TTC549 (cell line): ENCODE data around the gene UBR4.
"Not testable (repeated sequence)": the region's sequence is repeated elsewhere in the genome, so short reads cannot be mapped to it uniquely, and the experiment has no call there.

Experiments
- FAIRE-seq: peaks from 2 replicates; lab custom pipeline; 2012; peaks lifted over from hg19 to GRCh38; lab: Jason Lieb, UNC

Gene UBR4

DNA sequence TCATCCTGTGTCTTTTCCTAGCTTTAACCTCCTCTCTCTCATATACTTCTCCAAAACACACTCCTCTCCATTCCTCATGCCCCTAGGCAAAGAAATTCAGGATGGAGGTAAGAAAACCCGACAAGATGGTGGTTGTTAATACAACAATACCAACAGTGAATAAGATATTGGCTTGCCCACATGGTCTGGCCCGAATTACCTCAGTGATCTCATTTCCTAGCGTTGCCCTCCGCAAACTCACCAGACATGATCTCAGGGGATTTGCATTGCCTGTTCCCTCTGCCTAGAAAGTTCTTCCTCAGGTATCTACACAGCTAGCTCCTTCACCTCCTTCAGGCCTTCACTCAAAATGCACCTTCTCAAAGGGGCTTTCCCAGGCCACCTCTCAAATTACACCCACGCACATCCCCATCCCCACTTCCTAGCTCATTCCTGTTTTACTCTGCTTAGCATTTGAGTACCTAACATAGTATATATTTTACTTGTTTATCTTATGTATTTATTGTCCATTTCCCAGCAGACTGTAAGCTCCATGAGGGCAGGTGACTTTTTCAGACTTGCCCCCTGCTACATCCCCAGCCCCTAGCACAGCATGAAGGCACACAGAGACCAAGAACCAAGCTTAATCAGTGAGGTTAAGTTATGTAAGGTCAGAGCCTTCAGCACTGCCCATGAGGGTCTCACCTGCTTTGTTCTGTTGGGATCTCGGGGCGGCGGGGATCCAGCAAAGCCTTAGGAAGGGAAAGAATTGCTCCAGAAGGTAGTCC, 10.2 kb upstream of the UBR4 start:
- no peak for FAIRE-seq

DNA sequence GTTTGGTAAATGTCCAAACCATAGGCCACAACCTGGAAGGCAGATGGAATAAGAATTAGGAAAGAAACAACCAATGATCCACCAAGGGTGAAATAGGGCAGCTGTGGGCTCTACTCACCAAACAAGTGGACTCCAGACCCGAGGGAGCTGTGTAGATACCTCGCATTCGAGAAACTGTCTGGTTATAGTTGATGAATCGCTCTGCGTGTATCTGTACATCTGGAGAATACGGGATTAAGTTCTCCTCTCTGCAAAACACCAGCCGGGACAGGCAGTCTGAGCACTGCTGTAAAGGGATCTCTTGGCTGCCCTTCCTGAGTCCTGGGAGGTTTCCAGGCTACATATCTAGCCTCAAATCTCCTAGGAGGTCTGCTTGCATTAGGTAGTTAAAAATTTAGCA, 9.4 kb upstream of the UBR4 start:
- no peak for FAIRE-seq

DNA sequence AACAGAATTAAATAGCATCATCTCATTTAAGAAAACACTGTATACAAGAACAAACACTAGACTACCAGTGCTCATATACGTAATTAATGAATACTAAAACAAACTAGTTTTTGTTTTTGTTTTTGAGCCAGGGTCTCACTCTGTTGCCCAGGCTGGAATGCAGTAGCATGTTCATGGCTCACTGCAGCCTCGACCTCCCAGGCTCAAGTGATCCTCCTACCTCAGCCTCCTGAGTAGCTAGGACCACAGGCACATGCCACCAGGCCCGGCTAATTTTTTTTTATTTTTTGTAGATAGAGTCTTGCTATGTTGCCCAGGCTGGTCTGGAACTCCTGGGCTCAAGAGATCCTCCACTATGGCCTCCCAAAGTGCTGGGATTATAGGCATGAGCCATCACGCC, 6.5 kb upstream of the UBR4 start:
- not testable (repeated sequence) for FAIRE-seq

DNA sequence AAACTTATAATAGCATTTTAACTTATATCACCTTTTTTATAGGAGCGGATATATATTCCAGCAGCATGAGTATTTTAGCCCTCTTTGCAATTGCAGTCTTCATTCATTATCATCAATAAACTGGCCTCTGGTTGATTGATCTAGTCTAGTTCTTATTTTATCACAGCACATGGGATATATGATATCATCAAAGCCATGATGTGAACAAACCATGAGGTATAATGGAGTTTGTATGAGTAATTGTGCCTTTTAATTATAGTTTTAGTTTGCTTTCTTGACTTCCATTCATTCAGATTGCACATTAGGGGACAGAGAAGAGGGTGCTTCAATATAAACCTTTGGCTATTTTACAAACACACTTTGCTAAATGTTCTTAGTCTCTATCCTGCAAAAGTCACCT, 3.5 kb upstream of the UBR4 start:
- FAIRE-seq, result no peak

- FAIRE-seq, result no peak
Measured at GRCh38 chr1:19212167-19212566, 2.1 kb upstream of the UBR4 start.

GRCh38 chr1:19210772-19211549, 895 bp upstream of the UBR4 start:
- FAIRE-seq, result no peak

- no peak for FAIRE-seq
Measured at GRCh38 chr1:19209439-19209989, 552 bp downstream of the UBR4 start.

DNA sequence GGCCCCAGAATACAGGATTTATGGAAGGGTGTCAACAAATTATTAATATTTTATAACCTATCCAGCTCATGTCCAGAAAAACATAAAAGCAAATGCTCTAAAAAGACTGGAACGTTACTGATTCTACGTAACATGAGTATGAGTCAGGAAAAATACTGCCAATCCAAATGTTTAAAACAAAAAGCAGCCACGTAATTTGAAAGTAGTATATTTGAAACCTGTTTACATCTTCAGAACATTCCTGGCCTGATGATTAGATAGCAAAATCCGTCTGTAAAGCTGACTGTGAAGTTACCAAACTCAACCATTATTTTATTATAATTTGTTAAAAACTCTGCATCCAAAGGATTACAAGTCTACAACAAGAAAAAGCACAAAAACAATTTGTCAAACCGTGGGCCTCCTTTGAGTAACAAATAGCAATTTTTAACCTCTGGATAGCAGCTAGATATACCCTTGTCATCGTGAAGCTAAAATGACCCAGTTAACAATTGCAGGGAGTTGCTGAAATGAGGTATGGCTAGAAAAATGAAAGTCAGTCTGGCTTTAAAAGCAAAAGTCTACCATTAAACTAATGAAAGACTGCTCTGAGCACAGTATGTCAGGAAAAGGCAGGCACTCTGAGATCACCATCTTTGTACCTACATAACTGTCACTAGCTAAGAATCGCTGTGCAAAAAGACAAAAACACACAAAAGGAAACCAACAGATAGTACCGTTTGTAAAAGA, 1.2 kb downstream of the UBR4 start:
- FAIRE-seq, result no peak

DNA sequence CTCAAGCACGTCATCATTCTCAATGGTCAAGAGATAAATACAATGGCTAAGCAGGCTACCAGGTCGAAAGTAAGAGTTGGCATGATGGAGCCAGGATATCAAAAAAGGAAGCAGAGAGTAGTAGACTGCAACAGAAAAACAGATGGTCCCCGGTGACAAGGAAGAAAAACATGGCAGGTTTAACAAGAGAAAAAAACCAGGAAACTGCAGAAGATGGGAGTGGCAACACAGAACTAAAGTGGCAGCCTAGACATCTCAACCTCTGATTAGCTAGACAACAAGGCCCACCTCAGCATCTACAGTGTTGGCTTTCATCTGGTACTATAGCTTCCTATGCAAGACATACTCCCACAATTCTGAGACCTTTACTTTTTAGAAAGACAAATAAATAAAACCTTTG, 3.1 kb downstream of the UBR4 start:
- FAIRE-seq, result no peak

DNA sequence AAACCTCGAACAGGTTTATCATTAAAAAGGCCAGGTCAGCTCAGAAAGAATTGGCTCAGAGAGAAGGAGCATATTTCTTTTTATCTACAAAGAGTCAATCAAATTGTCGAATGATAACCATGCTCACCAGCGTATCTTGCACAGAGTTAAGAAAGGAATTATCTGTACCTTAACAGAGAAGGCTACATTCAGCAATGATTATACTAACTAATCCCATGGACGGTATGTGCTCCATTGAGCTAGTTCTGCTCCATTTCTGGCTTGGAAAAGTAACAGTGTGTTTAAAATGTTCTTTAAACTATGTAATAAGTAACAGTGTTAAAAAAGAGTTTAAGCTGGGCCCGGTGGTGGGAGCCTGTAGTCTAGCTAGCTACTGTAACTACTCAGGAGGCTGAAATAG, 4.2 kb downstream of the UBR4 start:
- no peak for FAIRE-seq

DNA sequence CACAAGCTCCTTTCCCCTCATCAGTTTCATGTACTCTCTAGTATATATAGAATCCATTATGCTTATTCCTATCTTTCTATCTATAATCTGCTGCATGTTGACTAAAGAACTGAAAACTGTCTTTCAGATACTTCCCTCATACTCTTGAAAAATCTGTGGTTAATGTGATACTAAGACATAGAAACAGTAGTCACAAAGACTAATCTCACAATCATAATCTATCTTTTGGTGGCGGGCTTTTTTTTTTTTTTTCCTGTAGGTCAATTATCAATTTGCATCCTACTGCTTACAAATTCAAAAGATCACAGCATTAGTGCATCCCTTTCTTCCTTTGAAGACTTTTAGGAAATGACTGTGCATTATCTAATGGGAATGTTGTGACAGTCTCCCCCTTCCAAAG, 4.7 kb downstream of the UBR4 start:
- no peak for FAIRE-seq

GRCh38 chr1:19204446-19205266, 5.4 kb downstream of the UBR4 start:
- no peak for FAIRE-seq

- FAIRE-seq, result no peak
Measured at GRCh38 chr1:19203440-19203839, 6.6 kb downstream of the UBR4 start.

DNA sequence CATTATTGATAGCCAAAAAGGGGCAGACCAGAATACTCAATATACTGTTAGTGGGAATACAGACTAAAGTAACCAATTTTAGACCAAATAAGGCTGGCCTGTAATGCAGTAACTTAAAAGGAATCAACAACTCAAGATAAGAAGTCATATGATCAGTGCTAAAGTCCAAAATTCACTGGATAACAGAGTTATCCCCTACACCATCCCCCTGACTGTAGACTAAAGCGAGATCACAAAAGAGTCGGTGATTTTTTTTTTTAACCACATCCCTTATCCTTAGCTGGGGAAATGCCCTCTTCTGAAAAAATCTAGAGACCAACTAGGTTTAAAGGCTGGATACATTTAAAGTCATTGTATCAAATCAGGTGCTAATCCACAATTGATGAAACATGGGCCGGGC, 7.7 kb downstream of the UBR4 start:
- FAIRE-seq, result no peak

GRCh38 chr1:19199969-19200604, 10.0 kb downstream of the UBR4 start:
- no peak for FAIRE-seq

DNA sequence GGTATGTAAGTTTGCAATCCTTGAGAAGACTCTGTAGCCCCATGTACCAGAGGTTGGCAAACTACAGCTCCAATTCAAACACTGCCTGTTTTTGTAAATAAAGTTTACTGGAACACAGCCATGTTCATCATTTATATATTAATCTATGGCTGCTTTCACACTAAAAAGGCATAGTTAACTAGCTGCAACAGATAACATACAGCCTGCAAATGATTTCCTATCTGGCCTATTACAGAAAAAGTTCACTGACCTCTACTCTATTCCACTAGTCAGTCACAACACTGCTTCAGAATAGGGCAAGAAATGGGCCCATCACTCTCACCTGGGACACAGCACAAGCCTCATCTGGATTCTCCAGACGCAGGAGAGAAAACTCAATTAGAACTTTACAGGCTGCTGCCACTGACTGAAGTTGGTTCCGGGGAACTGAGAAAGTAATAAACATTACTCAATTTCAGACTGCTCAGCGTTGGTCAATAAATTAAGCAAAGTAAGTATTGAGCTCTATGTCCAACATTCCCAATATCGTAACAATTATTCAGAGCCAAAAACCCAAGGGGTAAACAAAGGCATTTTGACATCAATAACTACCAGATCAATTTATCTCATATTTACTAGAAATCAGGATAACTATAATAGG, 10.6 kb downstream of the UBR4 start:
- FAIRE-seq, result no peak

- FAIRE-seq, result no peak
Measured at GRCh38 chr1:19198820-19199219, 11.2 kb downstream of the UBR4 start.

DNA sequence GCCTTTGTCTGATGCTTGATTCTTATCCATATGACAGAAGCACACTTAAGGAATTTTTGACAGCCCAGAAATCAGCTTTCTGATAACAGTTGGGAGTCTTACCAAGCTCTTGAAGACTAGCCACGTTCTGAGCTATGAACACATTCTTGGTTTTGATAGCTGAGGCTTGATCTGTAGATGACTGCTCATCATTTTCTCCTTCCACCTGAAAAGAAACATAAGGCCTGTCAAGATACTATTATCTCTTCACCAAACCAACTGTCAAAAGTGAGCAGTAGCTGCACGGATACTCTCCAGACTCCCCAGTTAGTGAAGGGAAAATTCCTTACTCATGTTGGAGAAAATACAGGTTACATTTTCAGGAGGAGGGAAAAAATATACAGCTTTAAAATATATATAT, 12.2 kb downstream of the UBR4 start:
- no peak for FAIRE-seq

- no peak for FAIRE-seq
Measured at GRCh38 chr1:19196331-19196730, 13.7 kb downstream of the UBR4 start.

DNA sequence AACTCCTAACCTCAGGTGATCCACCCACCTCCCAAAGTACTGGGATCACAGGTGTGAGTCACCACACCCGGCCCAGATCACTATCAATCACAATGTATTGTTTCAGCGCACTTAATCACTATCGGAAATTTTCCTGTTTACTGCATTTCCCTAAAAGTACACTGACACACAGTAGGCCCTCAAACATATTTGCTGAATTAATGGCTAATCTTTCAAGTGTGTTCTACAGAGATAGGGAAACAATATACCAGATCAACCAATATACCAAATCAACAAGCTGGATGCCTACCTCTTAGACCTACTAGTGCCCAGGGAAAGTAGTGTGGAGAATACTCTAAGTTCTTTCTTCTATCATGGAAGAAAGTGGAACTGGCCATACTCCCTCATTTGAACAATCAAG, 17.1 kb downstream of the UBR4 start:
- FAIRE-seq, result no peak

DNA sequence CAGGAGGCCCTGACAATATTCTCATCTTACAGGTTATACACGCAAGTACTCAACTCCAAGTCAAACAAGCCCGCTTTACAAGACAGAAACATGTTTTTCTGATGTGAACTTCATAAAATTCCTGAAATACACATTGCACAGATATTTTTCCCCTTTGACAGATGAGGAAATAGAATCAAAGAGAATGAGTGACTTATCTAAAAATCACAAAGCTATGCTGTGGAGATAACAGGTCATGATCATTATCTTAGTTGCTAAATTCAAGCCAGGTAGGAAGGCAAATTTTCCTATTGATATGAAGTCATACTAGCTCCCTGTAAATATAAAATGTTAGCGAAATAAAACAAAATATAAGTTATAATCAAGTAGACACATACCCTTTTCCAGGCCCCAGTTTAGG, 18.3 kb downstream of the UBR4 start:
- no peak for FAIRE-seq
